HL-60 (cell line): ENCODE data around the gene PDE4A.

Experiments used
- CTCF ChIP-seq: IDR thresholded peaks from one replicate; pipeline ENCODE4 v1.5.1; 2011; ENCODE audit warnings: low read length, control low read depth, inconsistent platforms; ENCODE audit not compliant: insufficient read depth
- GABPA ChIP-seq: IDR thresholded peaks from 2 replicates; pipeline ENCODE4 v1.6.1; 2012; ENCODE audit warnings: low read depth
- POLR2AphosphoS5 ChIP-seq: IDR thresholded peaks from 2 replicates; pipeline ENCODE4 v1.6.1; 2012; ENCODE audit warnings: low read depth
- REST ChIP-seq: IDR thresholded peaks from 2 replicates; pipeline ENCODE4 v1.6.1; 2012; ENCODE audit warnings: low read depth; ENCODE audit not compliant: insufficient replicate concordance
- SPI1 ChIP-seq: IDR thresholded peaks from 2 replicates; pipeline ENCODE4 v1.6.1; 2012; ENCODE audit warnings: low read depth, mild to moderate bottlenecking, borderline replicate concordance

- no peak for TF ChIP-seq REST
- no peak for TF ChIP-seq CTCF
- TF ChIP-seq POLR2AphosphoS5, result no peak
- TF ChIP-seq GABPA, result no peak
- no peak for TF ChIP-seq SPI1
Measured at GRCh38 chr19:10398819-10399218, 21.5 kb upstream of the PDE4A start.
